HepG2 (cell line): ENCODE data around the gene SLC25A47.

Experiments used
- CBX2 ChIP-seq, 2 experiments: fragments of 200-600 bp in 1 of 2; sonication (generic); formaldehyde crosslinking in 1 of 2; IDR thresholded peaks; 2 replicates each; pipeline versions ENCODE4 v1.7.0 to v1.8.1; 2018 to 2022; ENCODE audit warnings: low read depth in 2 of 2, low read length in 1 of 2, mild to moderate bottlenecking in 1 of 2, missing genetic modification reagents in 1 of 2
- CTCF ChIP-seq: sonication (generic); formaldehyde crosslinking; IDR thresholded peaks from 2 replicates; pipeline ENCODE4 v1.5.0; 2020; ENCODE audit warnings: mild to moderate bottlenecking, missing genetic modification reagents, moderate library complexity
- FOXA1 ChIP-seq, 2 experiments: fragments of 450-650 bp in 1 of 2; sonication (generic) in 1 of 2; formaldehyde crosslinking in 1 of 2; IDR thresholded peaks; 2 replicates each; pipeline versions ENCODE4 v1.4.0 to v1.6.1; 2016 to 2020; ENCODE audit warnings: missing genetic modification reagents in 1 of 2
- FOXM1 ChIP-seq: sonication (generic); formaldehyde crosslinking; IDR thresholded peaks from 2 replicates; pipeline ENCODE4 v1.5.0; 2020; ENCODE audit warnings: missing genetic modification reagents
- IRF2 ChIP-seq: IDR thresholded peaks from 2 replicates; pipeline ENCODE4 v1.6.1; 2018; ENCODE audit warnings: missing genetic modification reagents, missing compliant biosample characterization
- MED1 ChIP-seq: sonication (generic); formaldehyde crosslinking; IDR thresholded peaks from 2 replicates; pipeline ENCODE4 v1.4.0; 2020; ENCODE audit warnings: missing genetic modification reagents
- NAIF1 ChIP-seq: sonication (generic); formaldehyde crosslinking; IDR thresholded peaks from 2 replicates; pipeline ENCODE4 v1.5.0; 2020; ENCODE audit warnings: mild to moderate bottlenecking, missing genetic modification reagents, borderline replicate concordance
- SETDB1 ChIP-seq: sonication (generic); formaldehyde crosslinking; IDR thresholded peaks from 2 replicates; pipeline ENCODE4 v1.5.1; 2020; ENCODE audit warnings: missing genetic modification reagents, mild to moderate bottlenecking, borderline replicate concordance
- TBL1XR1 ChIP-seq: fragments of 150-350 bp; IDR thresholded peaks from 2 replicates; pipeline ENCODE4 v1.6.1; 2014; ENCODE audit warnings: borderline replicate concordance, low read length; ENCODE audit not compliant: partially characterized antibody
- THAP11 ChIP-seq: IDR thresholded peaks from 2 replicates; pipeline ENCODE4 v1.6.1; 2016; ENCODE audit warnings: missing biosample characterization, missing genetic modification reagents
- XRCC5 ChIP-seq: fragments of 200-400 bp; formaldehyde crosslinking; optimal IDR thresholded peaks from 2 replicates; pipeline ENCODE3; 2017; ENCODE audit warnings: mild to moderate bottlenecking, low read length
- TF ChIP-seq, protein P1 (sequence below): IDR thresholded peaks from 2 replicates; pipeline ENCODE4 v1.6.1; 2016; ENCODE audit warnings: low read depth, borderline replicate concordance

DNA sequence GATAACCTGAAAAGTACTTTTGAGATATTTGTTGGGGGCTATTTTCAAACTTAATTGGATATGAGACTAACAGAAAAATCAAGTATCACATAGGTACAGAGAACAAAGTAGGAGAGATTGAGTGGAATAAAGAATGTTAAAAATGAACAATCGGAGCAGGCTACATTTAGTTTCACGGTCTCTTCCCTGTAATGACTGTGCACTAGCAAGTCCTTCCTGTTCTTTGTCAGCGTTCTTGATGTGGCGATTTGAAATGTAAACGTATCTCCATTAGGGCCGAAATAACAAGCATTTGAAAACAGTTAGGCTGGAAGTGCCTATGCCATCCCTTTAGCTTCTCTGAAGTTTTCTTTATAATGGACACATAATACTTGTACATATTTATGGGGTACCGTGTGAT, 47.9 kb upstream of the SLC25A47 start:
- TF ChIP-seq XRCC5: no peak
- no peak for TF ChIP-seq THAP11 (CRISPR knock-in tag)
- no peak for TF ChIP-seq FOXM1
- no peak for TF ChIP-seq MED1 (CRISPR knock-in tag)
- TF ChIP-seq TBL1XR1: no peak
- no peak for TF ChIP-seq FOXA1 (IDR thresholded peaks at IDR 0.05)
- no peak for TF ChIP-seq FOXA1 (CRISPR knock-in tag; IDR thresholded peaks at IDR 0.05)
- no peak for TF ChIP-seq SETDB1
- TF ChIP-seq, protein P1, sequence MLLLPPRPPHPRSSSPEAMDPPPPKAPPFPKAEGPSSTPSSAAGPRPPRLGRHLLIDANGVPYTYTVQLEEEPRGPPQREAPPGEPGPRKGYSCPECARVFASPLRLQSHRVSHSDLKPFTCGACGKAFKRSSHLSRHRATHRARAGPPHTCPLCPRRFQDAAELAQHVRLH: no peak
- TF ChIP-seq CTCF (CRISPR knock-in tag): no peak
- TF ChIP-seq IRF2 (CRISPR knock-in tag): no peak
- no peak for TF ChIP-seq CBX2 (IDR thresholded peaks at IDR 0.05; ENCODE audit: low read depth, low read length)
- TF ChIP-seq CBX2 (CRISPR knock-in tag; IDR thresholded peaks at IDR 0.05; ENCODE audit: low read depth): no peak
- no peak for TF ChIP-seq NAIF1
